ENCODE results near the gene SNAPC2.

Gene SNAPC2

DNA sequence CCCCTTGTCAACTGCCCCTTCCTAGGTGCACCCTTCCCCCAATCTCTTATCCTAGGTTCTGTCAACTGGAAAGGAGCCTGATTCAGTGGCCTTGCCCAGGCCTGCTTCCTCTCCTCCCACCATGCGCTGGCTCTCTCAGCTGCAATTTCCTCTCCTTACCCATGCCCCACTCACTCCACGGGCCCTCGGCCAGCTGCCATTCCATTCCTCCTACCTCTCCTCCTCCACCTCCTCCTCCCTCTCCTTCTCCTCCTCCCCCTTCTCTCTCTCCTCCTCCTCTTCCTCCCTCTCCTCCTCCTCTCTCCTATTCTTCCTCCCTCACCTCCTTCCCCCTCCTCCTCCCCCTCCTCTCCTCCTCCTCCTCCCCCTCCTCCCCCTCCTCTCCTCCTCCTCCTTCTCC lies 32.9 kb downstream of the SNAPC2 start:
- H3K9me3 ChIP-seq (ENCODE audit: low read length): no peaks in the 10 kb centered on the region
- no peaks in the 10 kb centered on the region for H3K79me2 ChIP-seq (ENCODE audit: insufficient read depth, low read length)
- H3K27me3 ChIP-seq (ENCODE audit: insufficient read depth, low read length): no peaks in the 10 kb centered on the region
- H3K27ac ChIP-seq (ENCODE audit: low read depth, low read length, poor library complexity, severe bottlenecking): no peak overlapping the region
- no peak overlapping the region for H3K9ac ChIP-seq (ENCODE audit: low read length)
- no peak overlapping the region for H3K4me3 ChIP-seq (ENCODE audit: low read depth, low read length, poor library complexity, severe bottlenecking)
- H3F3A ChIP-seq (ENCODE audit: insufficient read depth, low read length): no peaks in the 10 kb centered on the region
- TF ChIP-seq EZH2 (IDR thresholded peaks at IDR 0.05; ENCODE audit: borderline replicate concordance, low read length) (no peak), CTCF (IDR thresholded peaks at IDR 0.05; ENCODE audit: low read length) (no peak)
- no peaks in the 10 kb centered on the region for H3K4me1 ChIP-seq (ENCODE audit: insufficient read depth, low read length, severe bottlenecking)
- no peak overlapping the region for H2AFZ ChIP-seq (ENCODE audit: low read length)
- H3K36me3 ChIP-seq (ENCODE audit: insufficient read depth, low read length): peaks cover 4% of the 10 kb centered on the region
- H4K20me1 ChIP-seq (ENCODE audit: insufficient read depth, low read length): no peaks in the 10 kb centered on the region
- no peaks in the 10 kb centered on the region for H3K9me2 ChIP-seq (ENCODE audit: low read depth, low read length)
- no peak overlapping the region for H3K4me2 ChIP-seq (ENCODE audit: low read length)

GRCh38 chr19:7953576-7953975 lies 33.4 kb downstream of the SNAPC2 start:
- H2AFZ ChIP-seq (ENCODE audit: low read length): no peak overlapping the region
- peaks cover 9% of the 10 kb centered on the region for H3K36me3 ChIP-seq (ENCODE audit: insufficient read depth, low read length)
- H3F3A ChIP-seq (ENCODE audit: insufficient read depth, low read length): no peaks in the 10 kb centered on the region
- H3K9ac ChIP-seq (ENCODE audit: low read length): no peak overlapping the region
- no peak overlapping the region for H3K4me2 ChIP-seq (ENCODE audit: low read length)
- H3K27me3 ChIP-seq (ENCODE audit: insufficient read depth, low read length): no peaks in the 10 kb centered on the region
- H3K9me3 ChIP-seq (ENCODE audit: low read length): no peaks in the 10 kb centered on the region
- H3K79me2 ChIP-seq (ENCODE audit: insufficient read depth, low read length): no peaks in the 10 kb centered on the region
- no peaks in the 10 kb centered on the region for H4K20me1 ChIP-seq (ENCODE audit: insufficient read depth, low read length)
- no peaks in the 10 kb centered on the region for H3K4me1 ChIP-seq (ENCODE audit: insufficient read depth, low read length, severe bottlenecking)
- H3K27ac ChIP-seq (ENCODE audit: low read depth, low read length, poor library complexity, severe bottlenecking): no peak overlapping the region
- H3K4me3 ChIP-seq (ENCODE audit: low read depth, low read length, poor library complexity, severe bottlenecking): no peak overlapping the region
- H3K9me2 ChIP-seq (ENCODE audit: low read depth, low read length): no peaks in the 10 kb centered on the region
- TF ChIP-seq EZH2 (IDR thresholded peaks at IDR 0.05; ENCODE audit: borderline replicate concordance, low read length) (no peak), CTCF (IDR thresholded peaks at IDR 0.05; ENCODE audit: low read length) (no peak)

GRCh38 chr19:7955696-7956095 lies 35.6 kb downstream of the SNAPC2 start:
- H2AFZ ChIP-seq (ENCODE audit: low read length): no peak overlapping the region
- H3K9me3 ChIP-seq (ENCODE audit: low read length): no peaks in the 10 kb centered on the region
- H3K4me2 ChIP-seq (ENCODE audit: low read length): no peak overlapping the region
- no peaks in the 10 kb centered on the region for H3K79me2 ChIP-seq (ENCODE audit: insufficient read depth, low read length)
- no peaks in the 10 kb centered on the region for H3F3A ChIP-seq (ENCODE audit: insufficient read depth, low read length)
- H3K4me3 ChIP-seq (ENCODE audit: low read depth, low read length, poor library complexity, severe bottlenecking): no peak overlapping the region
- H4K20me1 ChIP-seq (ENCODE audit: insufficient read depth, low read length): no peaks in the 10 kb centered on the region
- no peaks in the 10 kb centered on the region for H3K4me1 ChIP-seq (ENCODE audit: insufficient read depth, low read length, severe bottlenecking)
- H3K36me3 ChIP-seq (ENCODE audit: insufficient read depth, low read length): peaks cover 28% of the 10 kb centered on the region
- H3K27me3 ChIP-seq (ENCODE audit: insufficient read depth, low read length): no peaks in the 10 kb centered on the region
- H3K9me2 ChIP-seq (ENCODE audit: low read depth, low read length): no peaks in the 10 kb centered on the region
- H3K27ac ChIP-seq (ENCODE audit: low read depth, low read length, poor library complexity, severe bottlenecking): no peak overlapping the region
- H3K9ac ChIP-seq (ENCODE audit: low read length): no peak overlapping the region
- no peak for TF ChIP-seq CTCF (IDR thresholded peaks at IDR 0.05; ENCODE audit: low read length)
- no peak for TF ChIP-seq EZH2 (IDR thresholded peaks at IDR 0.05; ENCODE audit: borderline replicate concordance, low read length)
